HG03460 (cell line): ENCODE measurements around the gene TFR2.
A peak's percentile ranks its signal among the peaks of the same experiment; 100 is the strongest.

Experiments
- ATAC-seq: cut with Tn5 transposase; IDR thresholded peaks from one replicate; pipeline ENCODE4 v1.9.1; 2021; ENCODE audit not compliant: unreplicated experiment

The TFR2 gene

GRCh38 chr7:100654908-100655831 is 13.8 kb upstream of the TFR2 start:
- no peak for ATAC-seq

- ATAC-seq: no peak
These were observed 8.6 kb upstream of the TFR2 start for GRCh38 chr7:100649826-100650565.

GRCh38 chr7:100642534-100642907 is 1.2 kb upstream of the TFR2 start:
- ATAC-seq: no peak

- no peak for ATAC-seq
These were observed 645 bp upstream of the TFR2 start for GRCh38 chr7:100641860-100642533.

GRCh38 chr7:100640517-100641440 is 573 bp downstream of the TFR2 start:
- ATAC-seq: no peak

GRCh38 chr7:100639995-100640516 is 1.3 kb downstream of the TFR2 start:
- no peak for ATAC-seq

- ATAC-seq: peak; percentile 66
These were observed 8.2 kb downstream of the TFR2 start for GRCh38 chr7:100632951-100633717.

GRCh38 chr7:100630066-100630465 is 11.3 kb downstream of the TFR2 start:
- ATAC-seq: no peak

- no peak for ATAC-seq
These were observed 12.1 kb downstream of the TFR2 start for GRCh38 chr7:100629117-100629716.

GRCh38 chr7:100627238-100627549 is 14.2 kb downstream of the TFR2 start:
- ATAC-seq: no peak

GRCh38 chr7:100626530-100627237 is 14.7 kb downstream of the TFR2 start:
- peak; percentile 84 for ATAC-seq

- ATAC-seq: no peak
These were observed 15.3 kb downstream of the TFR2 start for GRCh38 chr7:100626055-100626454.

- ATAC-seq: no peak
These were observed 17.2 kb downstream of the TFR2 start for GRCh38 chr7:100623951-100624824.

GRCh38 chr7:100621554-100621953 is 19.8 kb downstream of the TFR2 start:
- no peak for ATAC-seq

GRCh38 chr7:100620804-100621203 is 20.5 kb downstream of the TFR2 start:
- ATAC-seq: no peak

- no peak for ATAC-seq
These were observed 21.1 kb downstream of the TFR2 start for GRCh38 chr7:100620239-100620638.

- no peak for ATAC-seq
These were observed 27.0 kb downstream of the TFR2 start for GRCh38 chr7:100614308-100614861.
